GM18867 (cell line): ENCODE results near the gene BICDL1.
"Not testable (repeated sequence)": the region's sequence is repeated elsewhere in the genome, so short reads cannot be mapped to it uniquely, and the experiment has no call there.

Source experiments
- ATAC-seq: cut with Tn5 transposase; IDR thresholded peaks from one replicate; pipeline ENCODE4 v1.9.1; 2021; ENCODE audit warnings: mild to moderate bottlenecking, moderate library complexity; ENCODE audit not compliant: unreplicated experiment

The BICDL1 gene

DNA sequence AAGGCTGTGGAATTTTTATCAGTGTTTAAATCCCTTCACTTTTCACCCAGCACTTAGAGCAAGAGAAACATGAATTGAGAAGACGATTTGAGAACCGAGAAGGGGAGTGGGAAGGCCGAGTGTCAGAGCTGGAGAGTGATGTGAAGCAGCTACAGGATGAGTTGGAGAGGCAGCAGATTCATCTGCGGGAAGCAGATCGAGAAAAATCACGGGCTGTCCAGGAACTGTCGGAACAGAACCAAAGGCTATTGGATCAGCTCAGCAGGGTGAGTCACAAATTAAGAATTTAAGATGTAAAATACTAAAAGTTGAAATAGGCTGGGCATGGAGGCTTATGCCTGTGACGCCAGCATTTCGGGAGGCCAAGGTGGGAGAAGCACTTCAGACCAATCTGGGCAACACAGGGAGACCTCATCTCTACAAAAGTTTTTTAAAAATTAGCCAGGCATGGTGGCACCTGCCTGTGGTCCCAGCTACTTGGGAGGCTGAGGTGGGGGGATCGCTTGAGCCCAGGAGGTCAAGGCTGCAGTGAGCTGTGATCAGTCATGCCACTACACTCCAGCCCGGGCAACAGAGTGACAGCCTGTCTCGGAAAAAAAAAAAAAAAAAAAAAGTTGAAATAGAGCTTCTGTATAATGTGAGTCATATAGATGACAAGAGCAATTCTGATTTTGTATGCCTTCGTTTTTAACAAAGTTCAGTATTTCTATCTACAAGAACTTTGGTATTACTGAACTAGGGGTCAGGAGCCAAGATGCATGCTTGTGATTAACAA, 9.6 kb downstream of the BICDL1 start:
- ATAC-seq, result no peak

DNA sequence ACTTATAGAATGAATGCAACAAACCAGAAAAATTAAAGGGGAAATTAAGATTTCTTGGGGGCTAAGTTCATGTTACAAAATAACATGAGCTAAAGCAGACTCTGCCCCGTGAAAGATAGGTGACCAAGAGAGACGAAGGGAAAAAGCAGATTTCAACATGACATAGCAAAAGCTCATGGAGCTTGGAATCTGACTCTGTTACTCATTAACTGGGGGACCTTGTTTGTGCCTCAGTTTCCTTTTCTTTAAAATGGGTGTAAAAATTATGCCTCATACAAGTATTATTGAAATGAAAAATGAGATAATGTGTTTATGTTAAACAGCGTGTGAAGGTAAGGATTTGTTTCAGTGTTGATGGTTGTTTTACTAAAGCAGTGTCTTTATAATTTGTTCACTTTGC, 11.5 kb downstream of the BICDL1 start:
- ATAC-seq, result no peak

DNA sequence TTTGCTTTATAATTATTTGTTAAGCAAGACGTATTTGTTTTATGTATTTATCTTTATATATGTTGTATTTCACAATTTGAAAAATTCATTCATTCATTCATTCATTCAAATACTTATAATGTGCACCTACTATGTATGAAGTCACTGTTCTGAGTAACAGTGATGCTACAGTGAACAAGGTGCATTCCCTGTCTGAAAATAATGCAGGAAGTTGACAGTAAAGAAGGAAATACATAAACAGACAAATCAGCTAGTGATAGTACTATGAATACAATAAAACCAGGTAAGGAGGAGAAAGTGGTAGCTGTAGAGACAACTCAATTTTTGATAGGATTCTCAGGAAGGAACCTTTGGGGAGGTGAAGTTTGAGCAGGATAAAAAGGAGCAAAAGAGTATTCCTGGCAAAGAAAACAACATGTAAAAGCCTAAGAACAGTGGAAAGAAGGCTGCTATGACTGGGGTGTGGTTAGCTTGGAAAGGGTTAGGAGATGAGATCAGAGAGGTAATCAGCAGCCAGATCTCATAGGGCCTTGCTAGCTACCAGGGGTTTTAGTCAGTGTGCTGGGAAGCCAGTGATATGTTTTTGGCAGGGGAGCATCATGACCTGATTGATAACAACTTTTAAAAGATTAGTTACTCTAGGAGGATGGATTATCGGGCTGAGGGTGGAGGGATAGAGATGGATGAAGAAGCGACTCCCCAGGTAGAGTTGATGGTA, 17.4 kb downstream of the BICDL1 start:
- no peak for ATAC-seq

DNA sequence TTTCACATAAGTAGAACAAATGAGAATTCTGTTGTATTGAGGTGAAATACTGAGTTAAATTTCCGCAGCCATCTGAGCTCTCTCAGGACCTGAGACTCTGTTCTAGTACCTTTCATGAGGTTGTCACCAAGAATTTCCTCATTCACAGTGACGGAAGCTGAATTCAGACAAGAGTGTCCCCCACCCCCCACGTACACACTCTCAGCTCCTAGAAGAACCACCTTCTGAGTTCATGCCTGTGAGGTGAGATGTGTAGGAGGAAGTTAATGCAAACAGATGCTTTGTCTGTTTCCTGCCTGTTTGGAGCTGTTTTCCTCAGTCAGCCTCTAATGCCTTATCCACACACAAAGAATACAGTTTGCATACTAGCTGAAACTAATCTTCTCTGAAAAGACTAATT, 18.2 kb downstream of the BICDL1 start:
- ATAC-seq, result no peak

DNA sequence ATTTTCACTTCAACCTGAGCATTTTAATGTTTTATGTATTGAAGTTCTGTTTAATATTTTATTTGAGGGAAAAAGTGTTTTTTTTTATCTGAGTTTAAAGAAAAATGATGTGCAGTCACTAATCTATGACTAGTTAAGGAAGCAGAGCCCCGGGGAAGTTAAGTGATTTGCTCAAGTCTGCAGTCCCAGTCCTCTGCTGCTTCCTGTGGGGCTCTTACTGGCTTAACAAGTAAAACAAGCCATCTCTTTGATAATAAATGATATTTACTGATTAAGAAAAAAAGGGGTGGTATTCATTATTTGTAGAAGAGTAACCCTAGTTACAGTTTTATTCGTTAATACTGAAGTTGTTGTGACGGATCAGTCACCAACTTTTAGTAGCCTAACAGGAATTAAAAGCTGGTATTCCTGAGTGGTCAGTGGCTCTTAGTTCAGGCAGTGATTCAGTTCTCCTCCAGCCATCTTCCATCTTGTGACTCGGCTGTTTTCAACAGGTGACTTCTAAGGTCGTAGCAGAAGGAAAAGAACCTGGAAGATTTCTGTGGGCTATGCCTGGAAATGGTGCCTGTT, 21.7 kb downstream of the BICDL1 start:
- no peak for ATAC-seq

DNA sequence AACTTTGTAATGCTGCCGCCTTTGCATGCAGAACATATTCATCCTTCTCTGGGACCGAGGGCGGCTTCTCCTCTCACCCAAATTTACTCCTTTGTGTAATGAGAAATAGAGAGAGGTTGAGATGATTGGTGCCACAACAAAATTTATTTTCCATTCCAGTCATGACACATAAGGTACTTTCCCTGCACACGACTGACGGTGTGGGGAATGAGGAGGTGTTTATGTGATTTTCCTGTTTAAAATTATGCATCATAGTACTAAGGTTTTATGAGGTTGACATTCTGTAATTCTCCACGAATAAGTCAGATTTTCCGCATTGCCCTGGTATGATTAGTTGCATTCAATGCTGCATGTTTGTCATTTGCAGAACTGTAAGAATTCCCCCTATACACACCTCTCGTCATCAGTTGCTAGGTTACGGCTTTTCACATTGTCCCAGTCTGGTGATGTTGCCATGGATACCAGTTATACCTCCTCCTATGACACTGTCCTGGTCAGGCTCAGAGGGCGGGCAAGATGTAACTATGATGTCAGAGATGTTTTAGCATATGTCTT, 23.1 kb downstream of the BICDL1 start:
- peak; percentile 87 for ATAC-seq

DNA sequence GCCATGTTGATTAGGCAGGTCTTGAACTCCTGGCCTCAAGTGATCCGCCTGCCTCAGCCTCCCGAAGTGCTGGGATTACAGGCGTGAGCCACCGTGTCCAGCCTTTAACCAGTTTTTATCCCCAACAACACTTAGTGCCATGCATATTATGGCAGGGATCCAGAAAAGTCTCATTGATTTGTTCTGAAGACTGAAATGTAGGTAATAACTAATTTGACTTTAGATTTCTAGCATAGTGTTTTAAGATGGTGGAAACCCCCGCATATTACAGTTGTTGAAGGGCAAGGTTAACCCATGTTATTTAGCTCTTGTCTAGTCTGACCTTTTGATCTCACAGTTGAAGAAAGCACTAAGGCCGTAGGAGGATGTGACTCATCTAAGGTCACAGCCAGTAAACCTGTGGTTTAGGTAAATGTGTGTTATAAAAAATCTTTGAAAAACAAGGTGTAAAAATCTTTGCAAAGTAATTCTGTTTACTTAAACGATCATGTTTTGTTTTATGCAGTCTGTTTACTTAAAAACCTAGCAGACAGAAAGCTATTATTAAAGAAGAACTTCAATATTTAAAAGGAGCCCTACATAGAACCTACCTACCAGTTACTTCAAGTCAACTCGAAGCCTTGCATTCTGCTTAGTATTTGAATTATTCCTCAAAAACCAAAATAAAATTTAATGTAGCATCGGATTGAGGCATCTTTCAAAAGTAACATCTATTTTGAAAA, 24.8 kb downstream of the BICDL1 start:
- ATAC-seq, result peak; percentile 67

DNA sequence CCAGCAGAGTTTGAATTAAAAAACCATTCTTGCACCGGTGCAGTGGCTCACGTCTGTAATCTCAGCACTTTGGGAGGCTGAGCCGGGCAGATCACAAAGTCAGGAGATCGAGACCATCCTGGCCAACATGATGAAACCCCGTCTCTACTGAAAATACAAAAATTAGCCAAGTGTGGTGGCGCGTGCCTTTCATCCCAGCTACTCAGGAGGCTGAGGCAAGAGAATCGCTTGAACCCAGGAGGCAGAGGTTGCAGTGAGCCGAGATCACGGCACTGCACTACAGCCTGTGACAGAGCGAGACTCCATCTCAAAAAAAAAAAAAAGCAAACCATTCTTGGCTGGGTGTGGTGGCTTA, 25.3 kb downstream of the BICDL1 start:
- ATAC-seq, result not testable (repeated sequence)

DNA sequence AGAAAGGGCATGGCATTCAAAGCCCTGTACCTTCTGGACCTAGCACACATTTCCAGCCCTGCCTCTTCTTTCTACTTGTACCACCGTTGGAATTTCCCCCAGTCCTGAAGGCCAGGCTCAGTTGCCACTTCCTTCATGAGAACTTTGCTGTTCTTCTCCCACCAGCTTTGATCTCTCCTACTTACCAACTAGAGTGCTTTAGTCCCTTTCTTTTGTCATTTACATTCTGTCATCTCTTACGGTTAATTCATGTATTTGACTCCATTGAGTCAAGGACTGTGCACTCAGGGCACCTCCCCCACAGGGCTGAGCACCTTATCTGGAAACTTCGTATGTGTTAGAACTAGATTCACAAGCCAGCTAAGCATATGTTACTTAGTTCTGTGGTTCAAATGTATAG, 26.3 kb downstream of the BICDL1 start:
- ATAC-seq, result no peak

DNA sequence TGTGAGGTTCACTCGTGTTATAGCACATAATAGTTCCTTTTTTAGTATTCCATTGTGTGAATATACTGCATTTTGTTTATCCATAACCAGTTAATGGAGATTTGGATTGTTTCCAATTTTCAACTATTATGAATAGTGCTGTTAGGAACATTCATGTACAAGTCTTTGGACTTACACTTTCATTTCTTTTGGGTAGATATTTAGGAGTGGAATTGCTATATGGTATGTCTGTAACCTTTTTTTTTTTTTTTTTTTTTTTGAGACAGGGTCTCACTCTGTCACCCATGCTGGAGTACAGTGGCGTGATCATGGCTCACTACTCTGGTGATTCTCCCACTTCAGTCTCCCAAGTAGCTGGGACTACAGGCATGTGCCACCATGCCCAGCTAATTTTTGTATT, 27.2 kb downstream of the BICDL1 start:
- not testable (repeated sequence) for ATAC-seq

DNA sequence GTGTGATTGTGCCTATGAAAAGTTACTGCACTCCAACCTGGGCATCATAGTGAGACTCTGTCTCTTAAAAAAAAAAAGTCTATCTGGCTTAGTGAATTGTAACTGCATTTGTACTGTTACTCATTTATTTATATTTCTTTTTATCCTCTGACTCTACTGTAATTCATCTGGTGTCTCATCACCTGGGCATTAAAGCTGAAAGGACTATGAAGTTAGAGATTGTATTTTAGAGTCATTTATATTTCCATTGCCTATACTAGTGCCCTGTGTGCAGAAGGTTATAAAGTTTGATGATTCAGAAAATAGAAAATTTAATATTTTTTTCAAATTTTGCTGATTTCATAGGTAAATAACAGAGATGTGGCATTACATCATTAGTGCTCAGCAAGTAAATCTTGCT, 30.2 kb downstream of the BICDL1 start:
- ATAC-seq, result no peak

DNA sequence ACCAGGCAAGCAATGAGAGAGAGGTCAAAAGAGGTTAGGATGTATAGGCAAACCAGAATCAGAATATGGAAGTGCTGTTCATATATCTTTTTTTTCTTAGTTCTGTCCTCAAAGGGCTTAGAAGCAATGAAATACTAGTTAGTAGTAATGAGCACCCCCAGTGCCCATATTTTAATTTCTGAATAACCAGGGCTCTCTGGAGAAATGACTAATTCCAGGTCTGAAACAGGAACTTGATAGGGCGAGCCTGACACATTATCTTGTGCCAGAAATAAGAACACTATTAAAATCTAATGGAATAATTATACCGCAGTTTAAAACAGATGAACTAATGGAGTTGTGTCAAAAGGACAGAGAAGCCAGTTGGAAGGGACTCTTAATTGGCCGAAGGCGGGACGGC, 30.9 kb downstream of the BICDL1 start:
- no peak for ATAC-seq

DNA sequence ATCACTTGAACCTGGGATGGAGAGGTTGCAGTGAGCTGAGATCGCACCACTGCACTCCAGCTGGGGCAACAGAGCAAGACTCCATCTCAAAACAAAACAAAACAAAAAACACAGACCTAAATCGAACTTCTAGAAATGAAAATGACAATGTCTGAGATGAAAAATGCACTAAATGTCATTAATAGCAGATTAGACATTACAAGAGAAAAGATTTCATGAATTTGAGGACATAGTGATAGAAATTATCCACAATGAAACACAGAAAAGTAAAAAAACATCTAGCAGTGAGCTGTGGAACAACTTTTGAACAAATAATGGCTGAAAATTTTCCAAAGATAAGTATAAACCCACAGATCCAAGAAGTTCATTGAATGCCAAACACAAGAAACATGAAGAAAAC, 35.2 kb downstream of the BICDL1 start:
- ATAC-seq, result no peak

DNA sequence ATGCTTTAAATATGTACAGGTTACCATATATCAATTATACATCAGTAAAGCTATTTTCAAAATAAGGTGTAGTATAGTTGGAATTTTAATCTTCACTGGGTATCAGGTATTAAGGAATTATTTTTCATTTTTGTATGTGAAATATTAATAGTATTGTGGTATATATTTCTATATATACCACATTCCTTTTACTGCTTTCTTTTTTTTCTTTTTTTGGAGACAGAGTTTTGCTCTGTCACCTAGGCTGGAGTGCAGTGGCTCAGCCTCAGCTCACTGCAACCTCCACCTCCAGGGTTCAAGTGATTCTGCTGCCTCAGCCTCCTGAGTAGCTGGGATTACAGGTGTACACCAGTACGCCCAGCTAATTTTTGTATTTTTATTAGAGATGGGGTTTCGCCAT, 36.6 kb downstream of the BICDL1 start:
- no peak for ATAC-seq

DNA sequence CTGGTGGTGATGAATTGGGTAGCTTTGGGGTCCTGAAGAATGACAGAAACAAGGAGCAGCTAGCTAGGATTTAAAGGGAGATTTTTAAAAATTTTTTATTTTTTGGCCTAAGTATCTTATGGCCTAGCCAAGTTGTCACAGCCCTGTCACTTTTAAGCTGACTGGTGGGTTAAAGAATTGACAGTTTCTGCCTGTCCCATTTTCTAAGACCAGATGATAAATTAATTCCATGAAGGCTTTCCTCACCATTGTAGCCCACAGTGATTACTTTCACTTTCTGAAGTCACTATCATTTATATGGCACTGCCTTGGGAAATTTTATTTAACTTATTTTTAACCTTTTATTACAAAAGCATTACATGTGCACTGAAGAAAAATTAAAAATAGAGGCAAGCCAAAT, 43.2 kb downstream of the BICDL1 start:
- no peak for ATAC-seq

DNA sequence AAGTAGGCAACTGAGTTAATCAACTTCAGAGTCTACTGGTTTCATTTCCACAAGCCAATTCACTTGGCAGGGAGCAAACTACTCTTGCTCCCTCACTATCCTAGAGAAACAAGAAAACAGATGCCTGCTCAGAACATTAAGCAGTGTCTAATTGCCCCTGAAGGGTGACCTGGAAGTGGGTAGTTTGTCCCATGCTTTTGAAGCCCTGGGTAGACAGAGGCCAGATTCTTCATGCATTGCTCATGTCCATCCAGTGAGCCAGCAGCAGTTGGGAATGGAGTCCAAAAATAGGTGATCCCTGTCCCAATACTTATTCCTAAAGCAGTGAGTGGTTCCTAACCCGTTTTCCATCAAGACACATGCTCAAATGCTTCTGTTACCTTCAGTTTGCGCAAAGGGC, 48.8 kb downstream of the BICDL1 start:
- no peak for ATAC-seq

DNA sequence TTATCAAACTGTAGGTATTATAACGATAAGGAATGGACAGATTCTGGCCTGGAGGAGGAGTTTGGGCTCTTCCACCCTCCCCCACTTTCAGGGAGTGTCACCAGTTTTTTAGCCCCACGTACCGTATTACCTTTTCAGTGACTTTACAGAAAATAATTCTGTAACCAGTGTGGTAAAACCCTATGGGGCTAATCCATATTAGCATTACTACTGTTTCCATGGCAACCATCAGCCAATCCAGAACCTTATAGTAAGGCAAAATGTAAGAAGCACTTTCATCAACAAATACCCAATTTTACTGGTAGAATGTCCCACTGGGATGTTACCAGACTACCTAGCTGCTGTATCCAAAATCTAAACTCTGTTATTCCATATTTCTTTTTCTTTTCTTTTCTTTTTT, 50.7 kb downstream of the BICDL1 start:
- no peak for ATAC-seq

DNA sequence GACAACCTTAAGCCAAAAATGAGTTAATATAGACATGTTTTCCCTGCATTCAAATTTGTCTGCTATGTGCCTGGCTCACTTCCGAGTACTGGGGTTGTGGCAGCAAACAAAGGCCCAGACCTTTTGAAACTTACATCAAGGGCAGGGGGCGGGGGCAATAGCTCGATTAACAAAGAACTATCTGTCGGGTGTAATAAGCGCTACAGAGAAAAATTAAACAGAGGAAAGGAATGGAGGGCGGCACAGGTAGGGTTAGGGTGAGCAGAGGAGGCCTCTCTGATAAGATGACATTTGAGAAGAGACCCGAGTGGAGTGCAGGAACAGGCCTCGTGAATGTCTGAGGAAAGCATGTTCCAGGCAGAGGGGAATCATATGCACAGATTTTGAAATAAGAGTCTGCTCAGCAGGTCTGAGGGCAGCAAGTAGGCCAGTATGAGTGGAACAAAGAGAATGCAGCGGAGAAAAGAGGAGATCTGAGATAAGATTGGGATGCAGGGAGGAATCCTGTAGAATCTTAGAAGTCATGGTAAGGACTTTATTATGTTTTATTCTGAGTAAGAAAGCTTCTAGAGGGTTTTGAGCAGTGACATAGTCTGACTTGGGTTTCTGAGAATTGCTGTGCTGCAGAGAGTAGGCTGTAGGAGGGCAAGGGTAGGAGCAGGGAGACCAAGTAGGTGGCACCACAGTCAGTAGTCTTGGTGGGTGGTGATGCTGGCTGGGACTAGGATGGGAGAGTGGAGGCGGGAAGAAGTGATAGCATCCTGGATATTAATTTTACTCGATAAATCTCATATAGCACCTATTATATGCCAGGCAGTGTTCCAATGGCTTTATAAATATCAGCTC, 52.6 kb downstream of the BICDL1 start:
- no peak for ATAC-seq

DNA sequence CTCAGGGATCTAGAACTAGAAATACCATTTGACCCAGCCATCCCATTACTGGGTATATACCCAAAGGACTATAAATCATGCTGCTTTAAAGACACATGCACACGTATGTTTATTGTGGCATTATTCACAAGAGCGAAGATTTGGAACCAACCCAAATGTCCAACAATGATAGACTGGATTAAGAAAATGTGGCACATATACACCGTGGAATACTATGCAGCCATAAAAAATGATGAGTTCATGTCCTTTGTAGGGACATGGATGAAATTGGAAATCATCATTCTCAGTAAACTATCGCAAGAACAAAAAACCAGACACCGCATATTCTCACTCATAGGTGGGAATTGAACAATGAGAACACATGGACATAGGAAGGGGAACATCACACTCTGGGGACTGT, 56.3 kb downstream of the BICDL1 start:
- ATAC-seq, result not testable (repeated sequence)

DNA sequence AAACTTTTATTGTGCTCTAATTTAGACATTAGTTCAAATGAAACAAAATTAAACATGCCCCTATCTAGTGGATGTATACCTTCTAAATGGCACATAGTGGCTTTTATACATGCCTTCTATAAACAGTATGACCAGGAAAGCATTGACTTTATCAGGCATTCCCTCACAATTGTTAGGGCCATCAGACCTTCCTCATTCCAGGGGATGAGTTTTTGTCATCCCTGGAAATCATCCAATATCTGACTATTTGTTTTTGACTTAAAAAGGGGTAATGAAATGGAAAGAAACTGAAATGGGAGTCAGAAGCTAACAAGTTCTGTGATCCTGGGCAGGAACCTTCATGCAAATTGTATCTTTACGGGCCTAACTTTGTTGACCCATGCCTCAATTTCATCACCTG, 58.0 kb downstream of the BICDL1 start:
- ATAC-seq, result no peak
